ACC112 (cell line): ENCODE data around the gene WASHC2C.
"Not testable (repeated sequence)": the region's sequence is repeated elsewhere in the genome, so short reads cannot be mapped to it uniquely, and the experiment has no call there.

Experiments used
- H2AFZ ChIP-seq: fragments of 200-600 bp; sonication (generic); one replicate; pipeline ENCODE4 v1.6.0; 2017; ENCODE audit warnings: antibody characterized with exemption, low read length; ENCODE audit not compliant: unreplicated experiment
- H3K27ac ChIP-seq: fragments of 200-600 bp; sonication (generic); 2 replicates; pipeline ENCODE4 v1.5.1; 2014; ENCODE audit warnings: low read depth, mild to moderate bottlenecking, antibody characterized with exemption, low read length, moderate library complexity
- H3K27me3 ChIP-seq: fragments of 200-600 bp; sonication (generic); 2 replicates; pipeline ENCODE4 v1.6.1; 2014; ENCODE audit warnings: mild to moderate bottlenecking, antibody characterized with exemption, low read length, moderate library complexity, mixed read lengths; ENCODE audit not compliant: insufficient read depth
- H3K36me3 ChIP-seq: fragments of 200-600 bp; sonication (generic); 2 replicates; pipeline ENCODE4 v1.6.1; 2016; ENCODE audit warnings: mild to moderate bottlenecking, antibody characterized with exemption, low read length, moderate library complexity, mixed read lengths; ENCODE audit not compliant: insufficient read depth
- H3K4me1 ChIP-seq: fragments of 200-600 bp; sonication (generic); one replicate; pipeline ENCODE4 v1.6.1; 2016; ENCODE audit warnings: low read length, mixed read lengths; ENCODE audit not compliant: insufficient read depth, unreplicated experiment, control insufficient read depth
- H3K4me3 ChIP-seq: fragments of 200-600 bp; sonication (generic); 2 replicates; pipeline ENCODE4 v1.5.1; 2014; ENCODE audit warnings: mild to moderate bottlenecking, low read depth, low read length
- H3K79me2 ChIP-seq: fragments of 200-600 bp; sonication (generic); one replicate; pipeline ENCODE4 v1.6.0; 2016; ENCODE audit warnings: low read length; ENCODE audit not compliant: control insufficient read depth, unreplicated experiment, insufficient read depth

Gene WASHC2C

GRCh38 chr10:45809837-45810236, 82.8 kb downstream of the WASHC2C start:
- H3K27me3 ChIP-seq = no peaks in the 10 kb centered on the region; the same call in none of the 2 replicates
- no peak overlapping the region for H2AFZ ChIP-seq
- no peaks in the 10 kb centered on the region for H3K36me3 ChIP-seq
- H3K27ac ChIP-seq = no peak overlapping the region
- H3K4me1 ChIP-seq = no peaks in the 10 kb centered on the region
- H3K4me3 ChIP-seq = no peak overlapping the region
- no peaks in the 10 kb centered on the region for H3K79me2 ChIP-seq

- Histone ChIP-seq H3K4me1 (no peaks in the 10 kb centered on the region), H3K4me3 (no peak overlapping the region), H3K79me2 (no peaks in the 10 kb centered on the region), H2AFZ (no peak overlapping the region), H3K27me3 (no peaks in the 10 kb centered on the region; the same call in 1 of the 2 replicates), H3K36me3 (no peaks in the 10 kb centered on the region), H3K27ac (no peak overlapping the region)
Measured at GRCh38 chr10:45811075-45811474, 84.0 kb downstream of the WASHC2C start.

GRCh38 chr10:45812959-45813358, 85.9 kb downstream of the WASHC2C start:
- not testable (repeated sequence) for H3K79me2 ChIP-seq, H3K4me1 ChIP-seq, H3K27ac ChIP-seq

GRCh38 chr10:45814146-45814545, 87.1 kb downstream of the WASHC2C start:
- H3K4me3 ChIP-seq, H3K4me1 ChIP-seq, H3K36me3 ChIP-seq, H3K79me2 ChIP-seq, H3K27me3 ChIP-seq, H2AFZ ChIP-seq, H3K27ac ChIP-seq: not testable (repeated sequence)

More at GRCh38 chr10:45812959-45813358, 85.9 kb downstream of the WASHC2C start:
- not testable (repeated sequence) for H2AFZ ChIP-seq, H3K27me3 ChIP-seq, H3K36me3 ChIP-seq, H3K4me3 ChIP-seq

GRCh38 chr10:45817130-45817859, 90.2 kb downstream of the WASHC2C start:
- Histone ChIP-seq H3K27me3 (no peaks in the 10 kb centered on the region), H3K4me1 (no peaks in the 10 kb centered on the region), H3K4me3 (no peak overlapping the region), H2AFZ (no peak overlapping the region), H3K36me3 (no peaks in the 10 kb centered on the region), H3K27ac (no peak overlapping the region), H3K79me2 (no peaks in the 10 kb centered on the region)

- Histone ChIP-seq H3K27ac (no peak overlapping the region), H3K79me2 (no peaks in the 10 kb centered on the region), H3K4me1 (no peaks in the 10 kb centered on the region), H3K27me3 (no peaks in the 10 kb centered on the region), H3K4me3 (no peak overlapping the region), H2AFZ (no peak overlapping the region), H3K36me3 (no peaks in the 10 kb centered on the region)
Measured at GRCh38 chr10:45817912-45818311, 90.8 kb downstream of the WASHC2C start.

- Histone ChIP-seq H3K27me3 (no peaks in the 10 kb centered on the region), H2AFZ (no peak overlapping the region), H3K36me3 (no peaks in the 10 kb centered on the region), H3K4me3 (no peak overlapping the region), H3K27ac (no peak overlapping the region), H3K79me2 (no peaks in the 10 kb centered on the region), H3K4me1 (no peaks in the 10 kb centered on the region)
Measured at GRCh38 chr10:45819552-45819951, 92.5 kb downstream of the WASHC2C start.

- not testable (repeated sequence) for H3K27ac ChIP-seq, H3K27me3 ChIP-seq, H3K4me3 ChIP-seq, H3K36me3 ChIP-seq, H2AFZ ChIP-seq, H3K4me1 ChIP-seq, H3K79me2 ChIP-seq
Measured at GRCh38 chr10:45820107-45820830, 93.2 kb downstream of the WASHC2C start.

- H3K27me3 ChIP-seq = not testable (repeated sequence)
Measured at GRCh38 chr10:45822918-45823317, 95.9 kb downstream of the WASHC2C start.

More at GRCh38 chr10:45822918-45823317, 95.9 kb downstream of the WASHC2C start:
- H3K79me2 ChIP-seq, H2AFZ ChIP-seq, H3K4me3 ChIP-seq, H3K27ac ChIP-seq, H3K4me1 ChIP-seq, H3K36me3 ChIP-seq: not testable (repeated sequence)
